ENCODE data around the gene LEO1. TPM values are rescaled to one million over a fixed set of nuclear protein-coding genes. Genes with fewer than 3 reads are reported as not detected.

LEO1 gene
- total and polyA plus RNA-seq, 2 donors (not counting 1 experiment from before 2014, with no cell fraction given), result 1.9 to 19.1 TPM

- ChIA-PET POLR2A (no interaction called here), CTCF (no interaction called here)
- WGBS (ENCODE audit: insufficient coverage), result no CpG with 5 or more reads among the region's 3 CpGs
- H3K79me2 ChIP-seq (ENCODE audit: control insufficient read depth, insufficient read depth, low read length), result no peaks in the 10 kb centered on the region
- H3K9ac ChIP-seq (ENCODE audit: low read length), result no peak overlapping the region
- no peak for TF ChIP-seq CTCF (IDR thresholded peaks at IDR 0.05)
- TF ChIP-seq EZH2 (IDR thresholded peaks at IDR 0.05; ENCODE audit: borderline replicate concordance, insufficient read depth, low read depth, low read length, poor library complexity, severe bottlenecking), result no peak
- H3K27ac ChIP-seq (ENCODE audit: low read length in 2 of 2), result no peak overlapping the region
- DNase-seq (no peak), ATAC-seq (ENCODE audit: low read depth) (no peak)
- no peak overlapping the region for H3K4me3 ChIP-seq (ENCODE audit: control extremely low read depth in 1 of 5, extremely low read depth in 1 of 5, insufficient read depth in 1 of 5, low read depth in 2 of 5, low read length in 4 of 5)
- no peak overlapping the region for H3K4me3 Mint-ChIP-seq
- H3K9me3 Mint-ChIP-seq (ENCODE audit: insufficient read depth), result no peaks in the 10 kb centered on the region
- no peak overlapping the region for H3K4me2 ChIP-seq (replicated peaks; ENCODE audit: low read depth, low read length, poor library complexity, severe bottlenecking)
- intact Hi-C loops (cut with micrococcal nuclease), result no loop called here
- no peaks in the 10 kb centered on the region for H3K27me3 ChIP-seq (replicated peaks in 1 of 4; ENCODE audit: control extremely low read depth in 1 of 4, control insufficient read depth in 3 of 4, insufficient read depth in 4 of 4, low read length in 3 of 4)
- H4K20me1 ChIP-seq (ENCODE audit: control insufficient read depth, insufficient read depth, low read length, poor library complexity, severe bottlenecking), result no peaks in the 10 kb centered on the region
- no peaks in the 10 kb centered on the region for H3K9me3 ChIP-seq (ENCODE audit: control extremely low read depth in 1 of 3, control insufficient read depth in 2 of 3, insufficient read depth in 1 of 3, low read length in 2 of 3)
- H2AFZ ChIP-seq (ENCODE audit: insufficient read depth, low read depth, low read length, poor library complexity, severe bottlenecking), result no peak overlapping the region
- H3K4me1 Mint-ChIP-seq, result no peaks in the 10 kb centered on the region
- H3K27me3 Mint-ChIP-seq, result no peaks in the 10 kb centered on the region
- no peaks in the 10 kb centered on the region for H3K4me1 ChIP-seq (ENCODE audit: control insufficient read depth in 2 of 2, insufficient read depth in 2 of 2, low read length in 2 of 2)
- H3K27ac Mint-ChIP-seq, result no peak overlapping the region
- peaks cover 9 to 35% of the 10 kb centered on the region in 2 experiments for H3K36me3 ChIP-seq (replicated peaks in 1 of 2; ENCODE audit: control extremely low read depth in 1 of 2, control insufficient read depth in 1 of 2, extremely low read depth in 1 of 2, insufficient read depth in 2 of 2, low read length in 1 of 2)
Measured at GRCh38 chr15:51912528-51912927, 59.0 kb downstream of the LEO1 start.

GRCh38 chr15:51909584-51909983 is 62.0 kb downstream of the LEO1 start:
- Histone ChIP-seq H3K36me3 (replicated peaks in 1 of 2; ENCODE audit: control extremely low read depth in 1 of 2, control insufficient read depth in 1 of 2, extremely low read depth in 1 of 2, insufficient read depth in 2 of 2, low read length in 1 of 2) (peaks cover 11 to 30% of the 10 kb centered on the region in 2 experiments), H3K4me1 (ENCODE audit: control insufficient read depth in 2 of 2, insufficient read depth in 2 of 2, low read length in 2 of 2) (no peaks in the 10 kb centered on the region), H3K27ac (ENCODE audit: low read length in 2 of 2) (no peak overlapping the region), H3K9me3 (ENCODE audit: control extremely low read depth in 1 of 3, control insufficient read depth in 2 of 3, insufficient read depth in 1 of 3, low read length in 2 of 3) (no peaks in the 10 kb centered on the region), H3K79me2 (ENCODE audit: control insufficient read depth, insufficient read depth, low read length) (no peaks in the 10 kb centered on the region), H4K20me1 (ENCODE audit: control insufficient read depth, insufficient read depth, low read length, poor library complexity, severe bottlenecking) (no peaks in the 10 kb centered on the region), H3K4me2 (replicated peaks; ENCODE audit: low read depth, low read length, poor library complexity, severe bottlenecking) (no peak overlapping the region), H3K9ac (ENCODE audit: low read length) (no peak overlapping the region), H2AFZ (ENCODE audit: insufficient read depth, low read depth, low read length, poor library complexity, severe bottlenecking) (no peak overlapping the region), H3K27me3 (replicated peaks in 1 of 4; ENCODE audit: control extremely low read depth in 1 of 4, control insufficient read depth in 3 of 4, insufficient read depth in 4 of 4, low read length in 3 of 4) (no peaks in the 10 kb centered on the region), H3K4me3 (ENCODE audit: control extremely low read depth in 1 of 5, extremely low read depth in 1 of 5, insufficient read depth in 1 of 5, low read depth in 2 of 5, low read length in 4 of 5) (no peak overlapping the region)
- no peaks in the 10 kb centered on the region for H3K27me3 Mint-ChIP-seq
- no peak for ATAC-seq (ENCODE audit: low read depth)
- no peak for DNase-seq
- no CpG with 5 or more reads among the region's 2 CpGs for WGBS (ENCODE audit: insufficient coverage)
- H3K4me1 Mint-ChIP-seq, result no peaks in the 10 kb centered on the region
- intact Hi-C loops (cut with micrococcal nuclease), result no loop called here
- no peak overlapping the region for H3K27ac Mint-ChIP-seq
- ChIA-PET POLR2A (no interaction called here), CTCF (no interaction called here)
- H3K9me3 Mint-ChIP-seq (ENCODE audit: insufficient read depth), result no peaks in the 10 kb centered on the region
- no peak overlapping the region for H3K4me3 Mint-ChIP-seq
- no peak for TF ChIP-seq EZH2 (IDR thresholded peaks at IDR 0.05; ENCODE audit: borderline replicate concordance, insufficient read depth, low read depth, low read length, poor library complexity, severe bottlenecking)
